Endothelial cell of umbilical vein (primary cell): Measurements from ENCODE around the gene SKI. TPM values are rescaled to one million over a fixed set of nuclear protein-coding genes. Genes with fewer than 3 reads are reported as not detected.

Source experiments
- BruUV-seq: library from RNA; stranded (reverse); fragments of 400-500 nt; replicated peaks from 2 replicates; lab custom pipeline; 2021; lab: Mats Ljungman, UMichigan
- CTCF ChIA-PET: fragments of 300-600, 350-600 bp; sonication (Branson Sonifier 250); formaldehyde crosslinking; loops from one replicate; lab custom pipeline; 2021; ENCODE audit warnings: antibody characterized with exemption, inconsistent platforms; lab: Charles Lee
- POLR2A ChIA-PET: fragments of 300-600, 350-600 bp; sonication (Branson Sonifier 250); formaldehyde crosslinking; loops from one replicate; lab custom pipeline; 2021; ENCODE audit warnings: antibody characterized with exemption, inconsistent platforms; lab: Charles Lee
- DNase-seq: peaks from one replicate; pipeline ENCODE4 v3.0.0-alpha.2; 2011; ENCODE audit warnings: low read depth, low spot score
- FAIRE-seq: peaks from 2 replicates; lab custom pipeline; 2011; peaks lifted over from hg19 to GRCh38; lab: Jason Lieb, UNC
- H2AFZ ChIP-seq: 2 replicates; pipeline ENCODE4 v1.6.0; 2012; ENCODE audit warnings: low read depth, low read length, control low read depth, inconsistent platforms
- H3K27ac ChIP-seq: 2 replicates; pipeline ENCODE4 v1.5.1; 2011; ENCODE audit warnings: low read depth, mild to moderate bottlenecking, control low read depth, low read length, moderate library complexity; ENCODE audit not compliant: insufficient read depth
- H3K27me3 ChIP-seq, 2 experiments: 2 replicates each; pipeline versions ENCODE4 v1.6.0 to v1.6.1; 2011; ENCODE audit warnings: low read length in 2 of 2, mixed read lengths in 1 of 2; ENCODE audit not compliant: control insufficient read depth in 2 of 2, insufficient read depth in 2 of 2
- H3K36me3 ChIP-seq, 2 experiments: 2 replicates in 1 of 2; 3 replicates in 1 of 2; pipeline ENCODE4 v1.5.1; 2011; ENCODE audit warnings: low read length in 2 of 2, mild to moderate bottlenecking in 1 of 2, moderate library complexity in 1 of 2; ENCODE audit not compliant: control insufficient read depth in 2 of 2, insufficient read depth in 2 of 2; ENCODE audit errors: extremely low read depth in 1 of 2
- H3K4me1 ChIP-seq: 3 replicates; pipeline ENCODE4 v1.5.1; 2011; ENCODE audit warnings: mild to moderate bottlenecking, low read length; ENCODE audit not compliant: control insufficient read depth, insufficient read depth; ENCODE audit errors: extremely low read depth
- H3K4me2 ChIP-seq: 2 replicates; pipeline ENCODE4 v1.6.1; 2011; ENCODE audit warnings: low read length, control low read depth, mixed read lengths; ENCODE audit not compliant: insufficient read depth
- H3K4me3 ChIP-seq, 3 experiments: fragments of 200-600 bp in 1 of 3; sonication (generic), shearing (Covaris generic) in 1 of 3; replicated peaks in 1 of 3; 2 replicates each; pipeline ENCODE4 v1.5.1; 2011 to 2016; ENCODE audit warnings: control low read depth in 3 of 3, low read length in 3 of 3, mild to moderate bottlenecking in 2 of 3, inconsistent platforms in 1 of 3, low read depth in 1 of 3, moderate library complexity in 1 of 3; ENCODE audit not compliant: insufficient read depth in 1 of 3
- H3K79me2 ChIP-seq: 2 replicates; pipeline ENCODE4 v1.6.0; 2012; ENCODE audit warnings: low read length, inconsistent platforms; ENCODE audit not compliant: control insufficient read depth, insufficient read depth
- H3K9ac ChIP-seq: replicated peaks from 2 replicates; pipeline ENCODE3; 2011; ENCODE audit warnings: low read length, control low read depth; ENCODE audit not compliant: insufficient read depth; ENCODE audit errors: extremely low read depth
- H3K9me1 ChIP-seq: replicated peaks from 3 replicates; pipeline ENCODE4 v1.6.0; 2011; ENCODE audit warnings: mild to moderate bottlenecking, low read length; ENCODE audit not compliant: control insufficient read depth, insufficient read depth; ENCODE audit errors: extremely low read depth
- H3K9me3 ChIP-seq: replicated peaks from 2 replicates; pipeline ENCODE4 v1.5.1; 2012; ENCODE audit warnings: low read length, inconsistent platforms; ENCODE audit not compliant: control insufficient read depth, insufficient read depth
- H4K20me1 ChIP-seq: replicated peaks from 2 replicates; pipeline ENCODE3; 2011; ENCODE audit warnings: mild to moderate bottlenecking, low read length; ENCODE audit not compliant: control insufficient read depth, insufficient read depth; ENCODE audit errors: extremely low read depth
- CTCF ChIP-seq, 2 donors: IDR thresholded peaks; 1 replicate in 1 of 2; 2 replicates in 1 of 2; pipeline ENCODE4 v1.5.1; 2011; ENCODE audit warnings: low read length in 2 of 2, mild to moderate bottlenecking in 2 of 2, moderate library complexity in 2 of 2, control low read depth in 1 of 2, inconsistent platforms in 1 of 2, low read depth in 1 of 2; ENCODE audit not compliant: insufficient read depth in 1 of 2; ENCODE audit errors: extremely low read depth in 1 of 2
- EZH2 ChIP-seq: IDR thresholded peaks from 2 replicates; pipeline ENCODE4 v1.6.1; 2012; ENCODE audit warnings: borderline replicate concordance, low read depth, mild to moderate bottlenecking, moderate library complexity, low read length, inconsistent platforms; ENCODE audit not compliant: severe bottlenecking
- FOS ChIP-seq: IDR thresholded peaks from 2 replicates; pipeline ENCODE4 v1.6.1; 2011; ENCODE audit warnings: mild to moderate bottlenecking, low read length, moderate library complexity, borderline replicate concordance; ENCODE audit not compliant: insufficient read depth
- GATA2 ChIP-seq: IDR thresholded peaks from 2 replicates; pipeline ENCODE4 v1.7.0; 2011; ENCODE audit warnings: low read depth, mild to moderate bottlenecking, moderate library complexity, mixed read lengths, low read length; ENCODE audit not compliant: insufficient read length, insufficient read depth
- JUN ChIP-seq: IDR thresholded peaks from 2 replicates; pipeline ENCODE4 v1.6.1; 2011; ENCODE audit warnings: borderline replicate concordance, low read depth; ENCODE audit not compliant: insufficient read length, insufficient read depth
- MAX ChIP-seq: IDR thresholded peaks from 2 replicates; pipeline ENCODE4 v1.6.1; 2011; ENCODE audit not compliant: insufficient read depth, insufficient read length
- MYC ChIP-seq: IDR thresholded peaks from one replicate; pipeline ENCODE4 v1.6.1; 2011; ENCODE audit warnings: mild to moderate bottlenecking, low read depth, low read length
- POLR2A ChIP-seq: IDR thresholded peaks from 2 replicates; pipeline ENCODE4 v1.6.1; 2012; ENCODE audit warnings: low read depth, mild to moderate bottlenecking, control low read depth, low read length
- POLR2AphosphoS5 ChIP-seq: IDR thresholded peaks from 2 replicates; pipeline ENCODE4 v1.6.1; 2012; ENCODE audit warnings: low read depth, mild to moderate bottlenecking, control low read depth, low read length, moderate library complexity; ENCODE audit not compliant: insufficient read depth
- dilution Hi-C: fragments of 300-500 bp; cut with MboI; formaldehyde crosslinking; loops from one replicate; pipeline ENCODE4 v1.15.0; 2019; ENCODE audit warnings: low sequenced_read_pairs; ENCODE audit not compliant: extremely low pct_ligation_motif_present
- intact Hi-C: fragments of 100-400 bp; cut with micrococcal nuclease; formaldehyde crosslinking; loops from one replicate; pipeline ENCODE4 v1.10.0; 2022
- polyA plus RNA-seq, 4 experiments: library from polyadenylated mRNA; depleted of rRNA in 3 of 4; stranded (reverse) in 3 of 4; unstranded in 1 of 4; fragments of >200 nt; gene quantifications; 2 replicates each; pipeline versions ENCODE4 v1.2.1 to v1.2.3, GENCODE V29; 2011 to 2012; ENCODE audit warnings: missing spikeins in 1 of 4
- total RNA-seq: library from RNA; stranded (reverse); gene quantifications from 2 replicates; pipeline ENCODE4 v1.2.3, GENCODE V29; 2021

SKI gene
- total and polyA plus RNA-seq, 2 donors (not counting 3 experiments of a cell fraction or from before 2014, with no cell fraction given) = 11.6 to 80.3 TPM

GRCh38 chr1:2350501-2350900, 122.4 kb downstream of the SKI start:
- Histone ChIP-seq H3K27ac (no peak overlapping the region), H3K27me3 (no peaks in the 10 kb centered on the region), H3K36me3 (no peaks in the 10 kb centered on the region), H3K4me1 (no peaks in the 10 kb centered on the region), H3K4me3 (no peak overlapping the region), H3K79me2 (no peaks in the 10 kb centered on the region), H3K9me3 (no peaks in the 10 kb centered on the region), H3K9ac (no peak overlapping the region), H2AFZ (no peak overlapping the region), H3K4me2 (no peak overlapping the region), H3K9me1 (no peaks in the 10 kb centered on the region), H4K20me1 (no peaks in the 10 kb centered on the region)
- ChIA-PET POLR2A (no interaction called here), CTCF (no interaction called here)
- dilution Hi-C loops (no loop called here), intact Hi-C loops (no loop called here)
- TF ChIP-seq GATA2 (no peak), POLR2AphosphoS5 (no peak), MAX (no peak), FOS (no peak), EZH2 (no peak)
- DNase-seq (no peak), FAIRE-seq (no peak)
- no TSS peak for BruUV-seq

- H3K36me3 ChIP-seq = no peaks in the 10 kb centered on the region
These were observed 123.0 kb downstream of the SKI start for GRCh38 chr1:2350911-2351655.

More at GRCh38 chr1:2350911-2351655, 123.0 kb downstream of the SKI start:
- H3K9me1 ChIP-seq = no peaks in the 10 kb centered on the region
- no peaks in the 10 kb centered on the region for H3K4me1 ChIP-seq
- CTCF ChIA-PET = interaction anchor here (1.5 kb wide), 1 partner anchor 177 kb away, joined by 4 read pairs; no protein-coding TSS in a partner anchor
- dilution Hi-C loops (no loop called here), intact Hi-C loops (no loop called here)
- no peak overlapping the region for H3K4me3 ChIP-seq
- H4K20me1 ChIP-seq = no peaks in the 10 kb centered on the region
- no peak overlapping the region for H3K27ac ChIP-seq
- no peak overlapping the region for H3K4me2 ChIP-seq
- no TSS peak for BruUV-seq
- no peaks in the 10 kb centered on the region for H3K9me3 ChIP-seq
- FAIRE-seq (no peak), DNase-seq (no peak)
- H2AFZ ChIP-seq = no peak overlapping the region
- H3K9ac ChIP-seq = no peak overlapping the region
- no peaks in the 10 kb centered on the region for H3K79me2 ChIP-seq
- no peaks in the 10 kb centered on the region for H3K27me3 ChIP-seq
- POLR2A ChIA-PET = no interaction called here
- TF ChIP-seq FOS = no peak
- no peak for TF ChIP-seq MYC
- TF ChIP-seq GATA2 = no peak
- TF ChIP-seq CTCF (IDR thresholded peaks at IDR 0.05; ENCODE audit: extremely low read depth in 1 of 2, insufficient read depth in 1 of 2, low read depth in 1 of 2, low read length in 2 of 2) = no peak
- TF ChIP-seq JUN = no peak
- TF ChIP-seq MAX = no peak
- TF ChIP-seq POLR2AphosphoS5 = no peak
- TF ChIP-seq EZH2 = no peak
- no peak for TF ChIP-seq POLR2A
